Loucy (cell line): ENCODE results near the gene PIK3CA.
"Not testable (repeated sequence)": the region's sequence is repeated elsewhere in the genome, so short reads cannot be mapped to it uniquely, and the experiment has no call there.

Source experiments
- H2AFZ ChIP-seq: fragments of 200-600 bp; sonication (generic); 2 replicates; pipeline ENCODE4 v1.6.0; 2016; ENCODE audit warnings: antibody characterized with exemption, mild to moderate bottlenecking, low read length, moderate library complexity
- H3F3A ChIP-seq: fragments of 200-600 bp; 2 replicates; pipeline ENCODE4 v1.6.0; 2016; ENCODE audit warnings: antibody characterized with exemption, low read depth, mild to moderate bottlenecking
- H3K27me3 ChIP-seq: fragments of 200-600 bp; sonication (generic); 2 replicates; pipeline ENCODE4 v1.6.1; 2014; ENCODE audit warnings: low read length, mild to moderate bottlenecking; ENCODE audit not compliant: insufficient read depth, poor library complexity, severe bottlenecking
- H3K36me3 ChIP-seq: fragments of 200-600 bp; sonication (generic); 2 replicates; pipeline ENCODE4 v1.6.1; 2016; ENCODE audit warnings: low read length; ENCODE audit not compliant: insufficient read depth
- H3K4me1 ChIP-seq: fragments of 200-600 bp; sonication (generic); 2 replicates; pipeline ENCODE4 v1.5.1; 2014; ENCODE audit warnings: low read length, mild to moderate bottlenecking; ENCODE audit not compliant: insufficient read depth, poor library complexity, severe bottlenecking
- H3K4me2 ChIP-seq: fragments of 200-600 bp; sonication (generic); 2 replicates; pipeline ENCODE4 v1.6.0; 2014; ENCODE audit warnings: antibody characterized with exemption, low read length, low read depth, mild to moderate bottlenecking; ENCODE audit not compliant: poor library complexity, severe bottlenecking
- H3K4me3 ChIP-seq: fragments of 200-600 bp; sonication (generic); 2 replicates; pipeline ENCODE4 v1.5.1; 2014; ENCODE audit warnings: low read length, mild to moderate bottlenecking, mixed read lengths; ENCODE audit not compliant: poor library complexity, severe bottlenecking
- H3K79me2 ChIP-seq: fragments of 200-600 bp; sonication (generic); 2 replicates; pipeline ENCODE4 v1.6.1; 2014; ENCODE audit warnings: low read length; ENCODE audit not compliant: insufficient read depth
- H3K9ac ChIP-seq: fragments of 200-600 bp; sonication (generic); 2 replicates; pipeline ENCODE4 v1.6.0; 2014; ENCODE audit warnings: mild to moderate bottlenecking, low read depth, low read length, moderate library complexity; ENCODE audit not compliant: poor library complexity, severe bottlenecking
- H3K9me2 ChIP-seq: fragments of 200-600 bp; sonication (generic); replicated peaks from 2 replicates; pipeline ENCODE4 v1.6.1; 2016; ENCODE audit warnings: low read depth, low read length, mixed read lengths
- H3K9me3 ChIP-seq: fragments of 200-600 bp; sonication (generic); 2 replicates; pipeline ENCODE4 v1.6.1; 2014; ENCODE audit warnings: mild to moderate bottlenecking, antibody characterized with exemption, low read length, low read depth; ENCODE audit not compliant: insufficient read depth
- H4K20me1 ChIP-seq: fragments of 200-600 bp; sonication (generic); 2 replicates; pipeline ENCODE4 v1.6.0; 2014; ENCODE audit warnings: antibody characterized with exemption, low read length, mild to moderate bottlenecking; ENCODE audit not compliant: insufficient read depth, poor library complexity, severe bottlenecking
- CTCF ChIP-seq: fragments of 200-600 bp; sonication (generic); conservative IDR thresholded peaks from 2 replicates; pipeline ENCODE4 v1.5.1; 2014; ENCODE audit warnings: mild to moderate bottlenecking, antibody characterized with exemption, low read length
- EZH2phosphoT487 ChIP-seq: fragments of 200-600 bp; IDR thresholded peaks from 2 replicates; pipeline ENCODE4 v1.6.1; 2018; ENCODE audit warnings: antibody characterized with exemption, mild to moderate bottlenecking, moderate library complexity, borderline replicate concordance

The PIK3CA gene

GRCh38 chr3:179236669-179237301 is 88.6 kb downstream of the PIK3CA start:
- peak overlapping the region; percentile 73 for H3K4me2 ChIP-seq
- peaks cover 26% of the 10 kb centered on the region for H3K36me3 ChIP-seq

GRCh38 chr3:179240299-179240698 is 92.1 kb downstream of the PIK3CA start:
- not testable (repeated sequence) for H4K20me1 ChIP-seq, H3F3A ChIP-seq, H3K4me2 ChIP-seq, H3K36me3 ChIP-seq, H2AFZ ChIP-seq, H3K9me3 ChIP-seq, H3K27me3 ChIP-seq, H3K4me3 ChIP-seq, H3K9me2 ChIP-seq, H3K79me2 ChIP-seq, H3K9ac ChIP-seq
- H3K4me1 ChIP-seq: peaks cover 20% of the 10 kb centered on the region

More at GRCh38 chr3:179236669-179237301, 88.6 kb downstream of the PIK3CA start:
- Histone ChIP-seq H3K27me3 (no peaks in the 10 kb centered on the region), H3F3A (no peaks in the 10 kb centered on the region), H3K4me1 (peaks cover 20% of the 10 kb centered on the region), H4K20me1 (no peaks in the 10 kb centered on the region), H2AFZ (no peak overlapping the region), H3K9ac (peak overlapping the region; percentile 37), H3K79me2 (no peaks in the 10 kb centered on the region), H3K9me3 (no peaks in the 10 kb centered on the region), H3K9me2 (no peaks in the 10 kb centered on the region), H3K4me3 (peak overlapping the region; percentile 43)
- TF ChIP-seq CTCF: no peak
- no peak for TF ChIP-seq EZH2phosphoT487

GRCh38 chr3:179242859-179243258 is 94.7 kb downstream of the PIK3CA start:
- H4K20me1 ChIP-seq, H2AFZ ChIP-seq, H3K27me3 ChIP-seq, H3K36me3 ChIP-seq, H3K4me3 ChIP-seq, H3K79me2 ChIP-seq, H3K9me3 ChIP-seq, H3F3A ChIP-seq, H3K9me2 ChIP-seq, H3K9ac ChIP-seq, H3K4me2 ChIP-seq, H3K4me1 ChIP-seq: not testable (repeated sequence)

GRCh38 chr3:179244878-179245277 is 96.7 kb downstream of the PIK3CA start:
- H2AFZ ChIP-seq: no peak overlapping the region
- no peaks in the 10 kb centered on the region for H3F3A ChIP-seq

More at GRCh38 chr3:179244878-179245277, 96.7 kb downstream of the PIK3CA start:
- H3K9ac ChIP-seq: no peak overlapping the region
- no peak overlapping the region for H3K4me3 ChIP-seq
- no peak overlapping the region for H3K4me2 ChIP-seq
- H4K20me1 ChIP-seq: no peaks in the 10 kb centered on the region
- no peaks in the 10 kb centered on the region for H3K9me3 ChIP-seq
- TF ChIP-seq EZH2phosphoT487 (no peak), CTCF (no peak)
- no peaks in the 10 kb centered on the region for H3K9me2 ChIP-seq
- H3K79me2 ChIP-seq: no peaks in the 10 kb centered on the region
- peaks cover 4% of the 10 kb centered on the region; the same call in 1 of the 2 replicates for H3K36me3 ChIP-seq
- no peaks in the 10 kb centered on the region for H3K4me1 ChIP-seq
- no peaks in the 10 kb centered on the region for H3K27me3 ChIP-seq
